IMR-90 (cell line): ENCODE results near the gene NINJ2. TPM values are rescaled to one million over a fixed set of nuclear protein-coding genes. Genes with fewer than 3 reads are reported as not detected.

Source experiments
- ATAC-seq: fragments of 200-7000 bp; cut with Tn5 transposase; 2 replicates; pipeline ENCODE4 v1.9.1; 2020; ENCODE audit warnings: low read depth, mild to moderate bottlenecking, moderate library complexity
- BruUV-seq: library from RNA; stranded (reverse); fragments of 400-500 nt; replicated peaks from 2 replicates; lab custom pipeline; 2021; lab: Mats Ljungman, UMichigan
- CTCF ChIA-PET: fragments of 300-600 bp; formaldehyde crosslinking; extraction: SDS; loops from one replicate; lab custom pipeline; 2021; ENCODE audit warnings: antibody characterized with exemption; lab: Yijun Ruan, JAX
- POLR2A ChIA-PET: fragments of 300-600 bp; sonication (Branson Sonifier 250); formaldehyde crosslinking; loops from one replicate; lab custom pipeline; 2022; ENCODE audit warnings: antibody characterized with exemption; ENCODE audit not compliant: unreplicated experiment; lab: Charles Lee
- DNase-seq: peaks from one replicate; pipeline ENCODE4 v3.0.0; 2013
- H2AFZ ChIP-seq: replicated peaks from 2 replicates; pipeline ENCODE3; 2013; ENCODE audit warnings: low read length, mild to moderate bottlenecking; ENCODE audit not compliant: poor library complexity
- H2AK5ac ChIP-seq: 2 replicates; pipeline ENCODE4 v1.6.1; 2013; ENCODE audit warnings: low read depth, low read length, inconsistent platforms
- H2AK9ac ChIP-seq: replicated peaks from 2 replicates; pipeline ENCODE3; 2013; ENCODE audit warnings: mild to moderate bottlenecking, low read depth, low read length, moderate library complexity; ENCODE audit not compliant: poor library complexity
- H2BK120ac ChIP-seq: 2 replicates; pipeline ENCODE4 v1.6.1; 2013; ENCODE audit warnings: low read depth, low read length, inconsistent platforms
- H2BK15ac ChIP-seq: 3 replicates; pipeline ENCODE4 v1.6.1; 2013; ENCODE audit warnings: low read depth, low read length, inconsistent platforms
- H2BK20ac ChIP-seq: 2 replicates; pipeline ENCODE4 v1.6.1; 2013; ENCODE audit warnings: low read depth, mild to moderate bottlenecking, inconsistent platforms, low read length, moderate library complexity
- H2BK5ac ChIP-seq: 2 replicates; pipeline ENCODE4 v1.6.1; 2013; ENCODE audit warnings: mild to moderate bottlenecking, low read depth, low read length, inconsistent platforms; ENCODE audit not compliant: poor library complexity, severe bottlenecking
- H3K14ac ChIP-seq: replicated peaks from 2 replicates; pipeline ENCODE4 v1.6.1; 2013; ENCODE audit warnings: low read depth, low read length, inconsistent platforms
- H3K18ac ChIP-seq: 2 replicates; pipeline ENCODE4 v1.6.1; 2013; ENCODE audit warnings: low read depth, low read length, control low read depth
- H3K23ac ChIP-seq: 2 replicates; pipeline ENCODE4 v1.6.1; 2013; ENCODE audit warnings: low read depth, low read length, inconsistent platforms
- H3K27ac ChIP-seq: 2 replicates; pipeline ENCODE4 v1.5.1; 2013; ENCODE audit warnings: mild to moderate bottlenecking, control low read depth, low read length; ENCODE audit not compliant: insufficient read depth
- H3K27me3 ChIP-seq: 2 replicates; pipeline ENCODE4 v1.6.1; 2013; ENCODE audit warnings: low read length; ENCODE audit not compliant: control insufficient read depth, insufficient read depth
- H3K36me3 ChIP-seq: 2 replicates; pipeline ENCODE4 v1.6.1; 2013; ENCODE audit warnings: low read length, mixed read lengths; ENCODE audit not compliant: control insufficient read depth, insufficient read depth
- H3K4ac ChIP-seq: 2 replicates; pipeline ENCODE4 v1.6.1; 2013; ENCODE audit warnings: low read depth, low read length, inconsistent platforms
- H3K4me1 ChIP-seq: 2 replicates; pipeline ENCODE4 v1.6.1; 2013; ENCODE audit warnings: low read length, mixed read lengths; ENCODE audit not compliant: control insufficient read depth, insufficient read depth
- H3K4me2 ChIP-seq: 2 replicates; pipeline ENCODE4 v1.6.1; 2013; ENCODE audit warnings: low read depth, mild to moderate bottlenecking, control low read depth, low read length, moderate library complexity
- H3K4me3 ChIP-seq: 2 replicates; pipeline ENCODE4 v1.5.1; 2013; ENCODE audit warnings: low read depth, mild to moderate bottlenecking, control low read depth, low read length, moderate library complexity; ENCODE audit not compliant: insufficient read depth
- H3K56ac ChIP-seq: 2 replicates; pipeline ENCODE4 v1.6.1; 2013; ENCODE audit warnings: low read length, inconsistent platforms; ENCODE audit not compliant: insufficient read depth; ENCODE audit errors: extremely low read depth
- H3K79me1 ChIP-seq, 2 experiments: 2 replicates each; pipeline ENCODE4 v1.6.1; 2013; ENCODE audit warnings: low read length in 2 of 2, inconsistent platforms in 1 of 2, low read depth in 1 of 2
- H3K9ac ChIP-seq: 2 replicates; pipeline ENCODE4 v1.6.1; 2013; ENCODE audit warnings: low read depth, low read length, control low read depth
- H3K9me1 ChIP-seq: 2 replicates; pipeline ENCODE4 v1.6.1; 2013; ENCODE audit warnings: low read length, inconsistent platforms; ENCODE audit not compliant: insufficient read depth
- H3K9me3 ChIP-seq: 2 replicates; pipeline ENCODE4 v1.6.1; 2013; ENCODE audit warnings: low read length; ENCODE audit not compliant: control insufficient read depth, insufficient read depth
- H4K20me1 ChIP-seq: 2 replicates; pipeline ENCODE4 v1.6.1; 2013; ENCODE audit warnings: low read length, inconsistent platforms; ENCODE audit not compliant: insufficient read depth
- H4K5ac ChIP-seq: 2 replicates; pipeline ENCODE4 v1.6.1; 2013; ENCODE audit warnings: mild to moderate bottlenecking, low read depth, low read length, control low read depth
- H4K8ac ChIP-seq, 2 experiments: 2 replicates each; pipeline ENCODE4 v1.6.1; 2013; ENCODE audit warnings: low read depth in 2 of 2, low read length in 2 of 2, control low read depth in 1 of 2, inconsistent platforms in 1 of 2
- H4K91ac ChIP-seq: 2 replicates; pipeline ENCODE4 v1.6.1; 2013; ENCODE audit warnings: low read depth, low read length, inconsistent platforms; ENCODE audit not compliant: insufficient read depth
- RAD21 ChIP-seq: IDR thresholded peaks from 2 replicates; pipeline ENCODE4 v1.6.1; 2012; ENCODE audit warnings: low read length, improper control_type of control experiment
- RCOR1 ChIP-seq: IDR thresholded peaks from 2 replicates; pipeline ENCODE4 v1.6.1; 2012; ENCODE audit warnings: mild to moderate bottlenecking, low read length, improper control_type of control experiment; ENCODE audit not compliant: insufficient replicate concordance
- SMC3 ChIP-seq: fragments of 150-350 bp; IDR thresholded peaks from 2 replicates; pipeline ENCODE4 v1.6.1; 2016; ENCODE audit warnings: low read depth, mild to moderate bottlenecking, antibody characterized with exemption, low read length, moderate library complexity
- WGBS, 2 experiments: methylation state at CpG; one replicate each; pipeline versions ENCODE4 v1.1.5 to v1.1.7; 2013; ENCODE audit warnings: missing lambda C conversion rate in 2 of 2; ENCODE audit not compliant: insufficient read length in 1 of 2; ENCODE audit errors: extremely low coverage in 2 of 2; 5-methylcytosine and 5-hydroxymethylcytosine counted together
- dilution Hi-C: fragments of 300-500 bp; cut with HindIII; formaldehyde crosslinking; loops from one replicate; pipeline ENCODE4 v1.14.3; 2018; ENCODE audit warnings: low sequenced_read_pairs; ENCODE audit not compliant: unreplicated experiment
- in situ Hi-C: fragments of 300-500 bp; cut with MboI; formaldehyde crosslinking; loops from 3 replicates; pipeline ENCODE4 v1.14.3; 2019; ENCODE audit warnings: low sequenced_read_pairs, inconsistent platforms, mixed read lengths
- intact Hi-C: fragments of 100-400 bp; cut with micrococcal nuclease; formaldehyde crosslinking; loops from 2 replicates; pipeline ENCODE4 v1.10.0; 2022
- polyA plus RNA-seq, 3 experiments: library from polyadenylated mRNA; depleted of rRNA; stranded (reverse); fragments of >200 nt; gene quantifications; 2 replicates each; pipeline ENCODE4 v1.2.3, GENCODE V29; 2012; ENCODE audit warnings: low replicate concordance in 1 of 3
- total RNA-seq: library from RNA; depleted of rRNA; stranded (reverse); fragments of >200 nt; gene quantifications from 2 replicates; pipeline ENCODE4 v1.2.3, GENCODE V29; 2012
- TF ChIP-seq, protein P1 (sequence below): fragments of 150-350 bp; IDR thresholded peaks from 2 replicates; pipeline ENCODE4 v1.6.1; 2017; ENCODE audit warnings: mild to moderate bottlenecking, antibody characterized with exemption, low read length, low read depth
- TF ChIP-seq, protein P2 (sequence below): conservative IDR thresholded peaks from 2 replicates; pipeline ENCODE4 v1.5.1; 2012; ENCODE audit warnings: mild to moderate bottlenecking, low read depth, low read length, improper control_type of control experiment

NINJ2 gene
- total and polyA plus RNA-seq, 2 of the 4 experiments (the other 2 are of a cell fraction): not detected

- ATAC-seq: no peak
- no peak overlapping the region for H3K56ac ChIP-seq
- H3K9ac ChIP-seq: no peak overlapping the region
- no peak for DNase-seq
- no peaks in the 10 kb centered on the region for H3K36me3 ChIP-seq
- H2BK120ac ChIP-seq: no peak overlapping the region
- intact Hi-C loops: no loop called here
- in situ Hi-C loops: no loop called here
- peaks cover 15% of the 10 kb centered on the region for H3K9me1 ChIP-seq
- H3K27me3 ChIP-seq: peaks cover 2% of the 10 kb centered on the region
- peaks cover 3% of the 10 kb centered on the region; the same call in 1 of the 2 replicates for H3K9me3 ChIP-seq
- BruUV-seq: no TSS peak
- dilution Hi-C loops: no loop called here
- CTCF ChIA-PET: interaction anchor here (0.6 kb wide), 1 partner anchor 9 kb away, joined by 5 read pairs; no protein-coding TSS in a partner anchor
- H3K79me1 ChIP-seq: peaks cover 0 to 7% of the 10 kb centered on the region in 2 experiments; a peak in 1 of 4 replicates
- H2AK9ac ChIP-seq: no peak overlapping the region
- no peak overlapping the region for H3K14ac ChIP-seq
- H3K4ac ChIP-seq: no peak overlapping the region; the same call in 1 of the 2 replicates
- H3K27ac ChIP-seq: no peak overlapping the region
- H3K4me3 ChIP-seq: no peak overlapping the region
- no peak overlapping the region for H2BK20ac ChIP-seq
- no peak overlapping the region for H3K4me2 ChIP-seq
- H4K91ac ChIP-seq: no peak overlapping the region
- no peak overlapping the region for H3K18ac ChIP-seq
- TF ChIP-seq, protein P1, sequence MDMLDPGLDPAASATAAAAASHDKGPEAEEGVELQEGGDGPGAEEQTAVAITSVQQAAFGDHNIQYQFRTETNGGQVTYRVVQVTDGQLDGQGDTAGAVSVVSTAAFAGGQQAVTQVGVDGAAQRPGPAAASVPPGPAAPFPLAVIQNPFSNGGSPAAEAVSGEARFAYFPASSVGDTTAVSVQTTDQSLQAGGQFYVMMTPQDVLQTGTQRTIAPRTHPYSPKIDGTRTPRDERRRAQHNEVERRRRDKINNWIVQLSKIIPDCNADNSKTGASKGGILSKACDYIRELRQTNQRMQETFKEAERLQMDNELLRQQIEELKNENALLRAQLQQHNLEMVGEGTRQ: no peak
- TF ChIP-seq RCOR1: no peak
- no peak for TF ChIP-seq SMC3
- TF ChIP-seq, protein P2, sequence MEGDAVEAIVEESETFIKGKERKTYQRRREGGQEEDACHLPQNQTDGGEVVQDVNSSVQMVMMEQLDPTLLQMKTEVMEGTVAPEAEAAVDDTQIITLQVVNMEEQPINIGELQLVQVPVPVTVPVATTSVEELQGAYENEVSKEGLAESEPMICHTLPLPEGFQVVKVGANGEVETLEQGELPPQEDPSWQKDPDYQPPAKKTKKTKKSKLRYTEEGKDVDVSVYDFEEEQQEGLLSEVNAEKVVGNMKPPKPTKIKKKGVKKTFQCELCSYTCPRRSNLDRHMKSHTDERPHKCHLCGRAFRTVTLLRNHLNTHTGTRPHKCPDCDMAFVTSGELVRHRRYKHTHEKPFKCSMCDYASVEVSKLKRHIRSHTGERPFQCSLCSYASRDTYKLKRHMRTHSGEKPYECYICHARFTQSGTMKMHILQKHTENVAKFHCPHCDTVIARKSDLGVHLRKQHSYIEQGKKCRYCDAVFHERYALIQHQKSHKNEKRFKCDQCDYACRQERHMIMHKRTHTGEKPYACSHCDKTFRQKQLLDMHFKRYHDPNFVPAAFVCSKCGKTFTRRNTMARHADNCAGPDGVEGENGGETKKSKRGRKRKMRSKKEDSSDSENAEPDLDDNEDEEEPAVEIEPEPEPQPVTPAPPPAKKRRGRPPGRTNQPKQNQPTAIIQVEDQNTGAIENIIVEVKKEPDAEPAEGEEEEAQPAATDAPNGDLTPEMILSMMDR: no peak
- no peak for TF ChIP-seq RAD21
- no peaks in the 10 kb centered on the region for H4K20me1 ChIP-seq
- H2AFZ ChIP-seq: no peak overlapping the region
- H4K8ac ChIP-seq: no peak overlapping the region
- peaks cover 11% of the 10 kb centered on the region for H3K4me1 ChIP-seq
- H3K23ac ChIP-seq: no peak overlapping the region
- H2BK15ac ChIP-seq: no peak overlapping the region
- no peak overlapping the region for H4K5ac ChIP-seq
- H2BK5ac ChIP-seq: no peak overlapping the region
- WGBS, 2 experiments: 100% methylated on average over 1 of the region's 7 CpGs; no CpG with 5 or more reads in 1 of the 2 experiments
- H2AK5ac ChIP-seq: no peak overlapping the region
- POLR2A ChIA-PET: no interaction called here
These were observed 15.7 kb downstream of the NINJ2 start for GRCh38 chr12:647385-648085.
